Activated CD8-positive, alpha-beta memory T cell treated with anti-CD3 and anti-CD28 coated beads, Interleukin-2, amount 50 U/mL, for 4 hours (primary cell): ENCODE data around the gene MB21D2.
"Not testable (repeated sequence)": the region's sequence is repeated elsewhere in the genome, so short reads cannot be mapped to it uniquely, and the experiment has no call there.

Experiments
- DNase-seq: peaks from one replicate; pipeline ENCODE4 v3.0.0-alpha.2; 2020

Gene MB21D2

DNA sequence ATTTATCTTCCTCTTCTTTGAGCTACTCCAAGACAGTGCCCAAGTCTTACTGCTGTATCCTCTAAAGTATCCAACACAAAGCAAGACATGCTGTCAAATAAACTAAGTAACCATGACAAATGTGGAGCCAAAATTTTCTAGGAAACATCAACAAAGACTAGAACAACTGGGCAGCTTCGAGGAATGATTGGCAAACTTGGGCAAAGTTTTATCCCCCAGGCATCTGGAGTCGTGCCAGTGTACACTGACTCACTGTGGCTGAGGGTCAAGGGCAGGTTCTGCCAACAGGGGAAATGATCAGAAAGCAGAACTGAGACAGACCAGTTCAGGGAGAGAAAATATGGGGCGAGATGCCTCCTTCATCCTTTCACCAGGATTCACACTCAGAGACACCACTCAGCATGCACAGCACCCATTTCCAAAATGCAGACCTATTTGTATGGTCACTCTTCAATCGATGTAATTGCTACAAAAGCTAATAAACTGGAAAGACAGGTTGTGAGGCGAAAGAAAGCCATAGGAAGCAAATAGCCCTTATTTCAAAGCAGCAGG is 65.8 kb downstream of the MB21D2 start:
- DNase-seq: no peak

DNA sequence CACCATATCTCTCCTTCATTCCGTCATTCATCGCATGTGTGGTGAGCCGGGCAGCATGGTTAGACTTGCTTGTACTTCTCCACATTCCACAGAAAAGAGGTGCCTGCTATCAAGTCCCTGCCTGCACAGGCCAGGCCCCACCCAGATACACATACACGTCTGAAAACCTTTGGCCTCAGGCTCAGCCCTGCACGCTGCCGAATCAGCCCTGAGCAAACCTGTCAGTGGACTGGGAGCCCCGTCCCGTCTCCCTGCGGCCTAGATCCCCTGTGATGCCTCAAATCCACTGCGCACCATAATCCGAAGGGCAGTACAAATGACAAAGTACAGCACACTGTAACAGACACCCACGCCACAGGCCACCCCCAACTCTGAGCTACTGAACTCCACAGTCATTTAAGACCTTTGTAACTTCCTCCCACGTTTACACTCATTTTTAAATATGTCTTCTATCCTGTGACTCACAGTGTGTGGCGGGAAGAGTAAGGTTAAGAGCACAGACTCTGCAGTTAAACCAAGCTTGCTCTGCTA is 67.1 kb downstream of the MB21D2 start:
- DNase-seq: no peak

DNA sequence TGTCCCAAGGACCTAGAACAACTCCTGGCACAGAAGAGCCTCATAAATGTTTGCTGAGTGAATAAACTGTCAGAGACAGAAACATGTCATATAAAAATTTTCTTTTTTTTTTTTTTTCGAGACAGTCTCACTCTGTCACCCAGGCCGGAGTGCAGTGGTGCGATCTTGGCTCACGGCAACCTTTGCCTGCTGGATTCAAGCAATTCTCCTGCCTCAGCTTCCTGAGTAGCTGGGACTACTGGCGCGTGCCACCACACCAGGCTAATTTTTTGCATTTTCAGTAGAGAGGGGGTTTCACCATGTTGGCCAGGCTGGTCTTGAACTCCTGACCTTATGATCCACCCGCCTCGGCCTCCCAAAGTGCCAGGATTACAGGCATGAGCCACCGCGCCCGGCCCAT is 67.8 kb downstream of the MB21D2 start:
- not testable (repeated sequence) for DNase-seq

DNA sequence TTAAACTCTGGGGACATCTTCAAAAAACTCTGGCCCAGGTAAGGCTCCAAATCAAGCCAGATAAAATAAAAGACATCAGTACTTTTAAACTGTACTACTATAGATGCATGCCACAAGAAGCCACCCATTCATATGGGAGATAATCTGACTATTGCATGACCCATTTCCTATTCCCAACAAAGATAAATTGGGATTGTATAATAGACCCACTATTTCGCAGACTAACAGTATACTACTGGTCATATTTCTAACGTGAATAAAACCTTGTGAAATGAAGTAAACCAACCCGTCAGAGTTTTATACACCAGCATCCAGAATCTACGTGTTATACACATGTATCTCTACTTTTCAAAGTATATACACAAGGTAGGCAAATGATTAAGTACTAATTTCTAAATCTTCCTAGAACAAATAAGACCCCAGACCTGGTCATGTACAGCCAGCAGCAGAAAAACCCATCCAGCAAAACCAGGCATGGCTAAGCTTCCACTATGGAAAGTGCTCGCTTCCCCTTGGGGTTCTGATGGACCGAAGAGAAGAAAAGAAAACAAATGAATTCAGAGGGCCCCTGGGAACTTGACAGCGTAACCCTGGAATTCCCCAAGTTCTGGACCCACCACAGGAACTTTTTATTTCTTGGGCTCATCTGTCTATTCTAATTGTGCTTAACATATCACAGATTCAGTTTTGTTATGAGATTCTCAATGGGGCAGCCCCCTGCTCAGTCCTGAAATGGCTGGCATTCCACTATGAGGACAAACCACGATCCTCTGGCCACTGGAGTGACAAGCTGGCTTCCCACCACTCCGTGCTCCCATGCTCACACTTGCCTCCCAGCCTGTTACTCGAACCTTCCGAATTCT is 69.1 kb downstream of the MB21D2 start:
- DNase-seq: no peak

DNA sequence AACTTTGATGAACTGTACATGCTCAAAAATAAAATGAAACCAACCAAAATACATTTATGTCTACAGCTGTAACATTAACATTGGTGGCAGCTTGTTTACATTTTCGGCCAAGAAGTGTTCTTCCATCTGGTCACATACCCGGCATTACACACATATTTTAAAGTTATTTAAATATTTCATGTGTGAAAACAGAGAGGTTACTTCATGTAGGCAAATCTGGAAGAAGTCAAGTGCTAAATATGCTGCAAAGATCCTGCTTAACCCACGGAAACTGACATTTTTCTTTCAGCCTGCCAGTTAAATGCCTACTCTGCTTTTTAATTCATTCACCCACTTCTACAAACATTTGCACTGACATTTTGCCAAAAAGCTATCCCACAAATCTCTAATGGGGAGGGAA is 69.7 kb downstream of the MB21D2 start:
- no peak for DNase-seq

DNA sequence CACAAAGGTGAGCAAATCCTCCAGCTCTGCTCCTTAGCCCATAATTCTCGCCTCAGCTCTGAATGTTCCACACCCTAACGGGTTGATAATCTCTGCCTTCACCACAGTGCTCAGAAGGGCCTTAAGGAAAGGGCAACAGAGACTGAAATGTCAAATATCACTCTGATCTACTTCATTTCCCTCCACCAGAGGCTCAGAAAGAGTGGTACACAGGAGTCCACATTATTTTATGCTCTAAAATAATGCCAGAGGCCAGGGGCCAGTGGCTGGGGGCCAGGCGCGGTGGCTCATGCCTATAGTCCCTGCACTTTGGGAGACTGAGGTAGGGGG is 72.2 kb downstream of the MB21D2 start:
- DNase-seq: no peak

DNA sequence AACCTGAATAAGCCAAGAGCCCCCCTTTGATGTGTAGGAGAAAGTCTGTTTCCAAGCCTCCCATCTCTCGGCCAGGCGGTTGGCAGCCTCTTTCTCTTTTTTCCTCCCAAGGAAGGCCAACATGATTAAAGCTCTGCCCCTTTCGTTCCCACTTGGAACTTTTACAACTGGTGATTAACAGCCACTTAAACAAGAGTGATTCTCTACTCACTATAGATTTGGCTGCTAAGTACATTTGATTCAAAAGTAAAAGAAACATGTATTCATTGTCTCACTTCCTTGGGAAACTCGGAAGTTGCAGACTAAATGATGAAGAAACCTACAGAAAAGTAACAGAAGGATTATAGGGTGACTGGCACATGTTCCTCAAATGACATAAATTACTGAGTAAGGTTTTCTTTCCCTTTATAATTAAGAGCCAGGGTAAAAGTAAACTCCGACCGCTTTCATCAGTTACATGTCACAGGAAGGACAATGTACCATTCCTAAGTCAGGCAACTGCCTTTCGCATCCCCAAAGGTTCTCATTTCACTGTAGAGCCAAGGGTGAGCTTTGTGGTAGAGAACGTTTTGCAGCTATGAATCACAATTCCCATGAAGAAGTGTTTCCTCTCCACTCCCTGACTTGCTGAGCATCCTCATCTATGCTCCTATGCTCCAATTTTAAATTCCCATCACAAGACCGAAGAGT is 72.7 kb downstream of the MB21D2 start:
- DNase-seq: no peak

DNA sequence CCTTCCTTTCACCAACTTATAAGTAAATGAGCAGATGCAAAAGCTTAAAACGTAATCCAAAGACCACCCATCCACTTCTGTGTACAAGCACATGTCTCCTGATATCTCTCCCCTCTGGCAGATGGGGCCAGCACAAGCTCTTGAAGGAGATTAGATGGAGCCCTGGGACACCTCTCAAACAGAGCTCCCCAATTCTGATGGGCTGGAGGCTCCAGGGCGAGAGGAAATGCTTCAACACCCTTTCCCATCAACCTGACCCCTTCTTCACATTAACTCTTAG is 73.2 kb downstream of the MB21D2 start:
- no peak for DNase-seq

DNA sequence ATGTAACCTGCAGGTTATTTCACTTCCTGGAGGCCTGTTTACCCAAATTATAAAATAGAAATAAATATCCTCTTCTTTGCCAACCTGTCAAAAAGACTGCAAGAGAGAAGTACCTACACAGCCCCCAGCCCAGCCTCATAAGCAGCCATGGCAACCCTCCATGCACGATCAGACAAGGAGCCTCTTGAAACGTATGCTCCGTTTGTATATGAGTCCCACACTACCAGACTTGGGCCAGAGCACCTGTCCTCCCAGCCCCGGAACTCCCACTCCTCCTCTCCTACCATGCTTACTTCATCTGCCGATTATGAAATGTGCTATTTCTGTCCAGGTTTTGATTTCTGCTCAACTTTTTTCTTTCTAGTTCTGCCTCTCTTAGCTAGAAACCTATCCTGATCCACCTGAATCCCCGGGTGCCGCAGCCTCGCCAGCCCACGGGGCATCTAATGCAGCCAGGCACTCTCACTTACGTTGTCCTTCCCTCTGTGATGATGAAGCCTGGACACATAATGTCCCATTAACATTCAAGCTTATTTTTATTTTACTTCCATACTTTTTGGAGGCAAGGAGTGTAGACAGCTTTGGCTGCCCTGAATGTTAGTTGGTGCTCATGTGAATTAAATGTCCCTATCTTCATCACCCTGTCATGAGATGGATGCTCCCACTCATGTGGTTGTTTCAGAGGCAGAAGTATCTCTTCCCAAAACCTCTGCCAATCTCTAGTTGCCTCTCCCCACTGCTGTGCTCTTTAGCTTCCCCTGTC is 73.8 kb downstream of the MB21D2 start:
- DNase-seq: no peak

DNA sequence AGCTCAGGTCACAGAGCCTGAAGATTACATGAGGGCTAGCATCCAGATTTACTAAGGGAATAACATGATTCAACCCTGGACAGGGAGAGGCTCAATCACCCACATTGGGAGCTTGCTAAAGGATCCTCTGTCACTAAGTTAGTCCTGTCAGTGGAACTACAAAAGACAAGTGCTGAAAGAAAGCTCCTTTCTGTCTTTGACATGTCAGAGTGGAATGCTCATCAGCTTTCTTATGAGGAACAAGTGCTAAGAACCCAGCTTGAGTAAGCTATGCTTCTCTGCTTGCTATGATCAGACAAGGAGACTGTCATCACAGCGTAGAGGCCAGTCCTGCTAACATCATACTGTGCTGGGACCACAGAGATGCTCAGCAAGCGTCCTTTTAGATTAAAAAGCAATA is 74.5 kb downstream of the MB21D2 start:
- no peak for DNase-seq

DNA sequence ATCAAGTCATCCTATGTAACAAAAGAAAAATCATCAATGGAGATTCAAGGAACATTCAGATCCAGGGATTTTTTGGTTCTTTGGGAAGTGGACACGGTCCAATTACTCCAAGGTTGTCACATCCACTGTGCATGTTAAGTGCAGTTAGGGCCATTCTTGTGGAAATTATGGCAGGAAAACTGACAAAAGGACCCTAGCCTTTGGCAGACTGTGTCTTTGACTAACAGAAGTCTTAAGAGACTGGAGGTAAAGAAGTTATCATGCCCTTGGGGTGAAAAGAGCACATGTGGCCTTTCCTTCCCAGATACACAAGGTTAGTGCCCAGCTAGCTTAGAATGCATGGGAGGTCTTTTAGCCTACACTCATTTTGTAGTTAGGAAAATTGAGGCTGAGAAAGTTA is 74.9 kb downstream of the MB21D2 start:
- no peak for DNase-seq

DNA sequence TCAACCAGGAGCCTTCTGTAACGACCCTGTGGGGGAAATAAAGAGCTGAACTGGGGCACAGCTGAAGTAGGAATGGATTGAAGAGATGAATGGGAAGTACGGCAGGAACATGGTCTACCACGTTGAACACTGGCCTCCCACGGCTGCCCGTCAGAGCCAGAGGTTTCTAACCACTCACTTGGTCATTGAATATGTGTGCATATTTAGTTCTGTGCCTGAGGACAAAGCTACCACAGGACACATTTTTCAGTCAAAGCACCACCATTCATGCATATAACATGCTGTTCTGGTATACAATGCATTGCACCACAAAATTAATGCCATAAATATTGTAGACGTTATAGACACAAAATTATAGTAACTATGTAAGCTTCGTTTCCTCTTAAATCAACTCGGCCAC is 75.5 kb downstream of the MB21D2 start:
- DNase-seq: no peak

DNA sequence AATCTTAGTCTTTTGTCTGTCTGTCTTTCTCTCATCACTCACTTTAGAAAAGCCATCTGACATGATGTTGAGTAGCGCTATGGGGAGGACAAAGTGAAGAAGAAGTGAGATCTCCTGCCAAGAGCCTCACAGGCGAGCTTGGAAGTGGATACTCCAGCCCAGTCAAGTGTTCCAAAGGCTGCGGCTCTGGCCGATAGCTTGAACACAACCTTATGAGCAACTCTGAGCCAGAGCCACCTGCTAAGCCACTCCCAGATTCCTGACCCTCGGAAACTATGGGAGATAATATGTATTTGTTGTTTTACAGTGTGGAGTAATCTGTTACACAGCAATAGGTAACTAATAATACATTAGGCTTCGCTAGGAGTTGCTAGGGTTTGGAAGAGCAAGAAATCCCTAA is 76.2 kb downstream of the MB21D2 start:
- DNase-seq: no peak

DNA sequence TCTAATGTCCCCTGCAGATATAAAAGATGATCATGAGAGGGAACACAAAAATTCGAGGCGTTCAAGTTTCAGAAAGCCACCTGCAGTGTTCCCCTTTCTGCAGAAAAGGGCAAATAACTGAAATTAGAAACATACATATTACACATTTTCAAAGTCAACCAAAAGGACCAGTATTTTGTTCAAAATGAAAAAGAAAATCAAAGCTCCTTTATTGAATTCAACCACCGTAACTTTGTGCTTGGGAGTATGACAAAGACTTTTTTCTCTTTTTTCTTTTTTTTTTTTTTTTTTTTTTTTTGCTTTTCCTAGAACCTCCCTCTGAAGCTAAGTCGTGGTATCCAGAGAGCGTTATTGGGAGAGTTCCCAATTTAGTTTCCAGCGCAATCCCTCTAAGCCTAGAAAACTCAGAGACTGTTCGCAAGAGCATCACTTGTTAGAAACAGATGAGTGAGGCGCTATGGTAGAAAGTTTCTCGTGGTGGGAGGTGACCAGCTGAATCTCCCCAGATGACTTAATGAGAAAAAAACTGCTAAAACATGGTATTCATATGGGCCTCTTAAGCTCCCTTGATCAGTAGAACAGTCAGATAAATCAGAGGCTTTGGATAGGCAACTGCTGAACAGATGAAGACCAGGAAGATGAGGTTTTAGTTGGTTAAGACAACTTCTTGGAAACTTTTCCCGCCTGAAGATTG is 77.4 kb downstream of the MB21D2 start:
- no peak for DNase-seq

DNA sequence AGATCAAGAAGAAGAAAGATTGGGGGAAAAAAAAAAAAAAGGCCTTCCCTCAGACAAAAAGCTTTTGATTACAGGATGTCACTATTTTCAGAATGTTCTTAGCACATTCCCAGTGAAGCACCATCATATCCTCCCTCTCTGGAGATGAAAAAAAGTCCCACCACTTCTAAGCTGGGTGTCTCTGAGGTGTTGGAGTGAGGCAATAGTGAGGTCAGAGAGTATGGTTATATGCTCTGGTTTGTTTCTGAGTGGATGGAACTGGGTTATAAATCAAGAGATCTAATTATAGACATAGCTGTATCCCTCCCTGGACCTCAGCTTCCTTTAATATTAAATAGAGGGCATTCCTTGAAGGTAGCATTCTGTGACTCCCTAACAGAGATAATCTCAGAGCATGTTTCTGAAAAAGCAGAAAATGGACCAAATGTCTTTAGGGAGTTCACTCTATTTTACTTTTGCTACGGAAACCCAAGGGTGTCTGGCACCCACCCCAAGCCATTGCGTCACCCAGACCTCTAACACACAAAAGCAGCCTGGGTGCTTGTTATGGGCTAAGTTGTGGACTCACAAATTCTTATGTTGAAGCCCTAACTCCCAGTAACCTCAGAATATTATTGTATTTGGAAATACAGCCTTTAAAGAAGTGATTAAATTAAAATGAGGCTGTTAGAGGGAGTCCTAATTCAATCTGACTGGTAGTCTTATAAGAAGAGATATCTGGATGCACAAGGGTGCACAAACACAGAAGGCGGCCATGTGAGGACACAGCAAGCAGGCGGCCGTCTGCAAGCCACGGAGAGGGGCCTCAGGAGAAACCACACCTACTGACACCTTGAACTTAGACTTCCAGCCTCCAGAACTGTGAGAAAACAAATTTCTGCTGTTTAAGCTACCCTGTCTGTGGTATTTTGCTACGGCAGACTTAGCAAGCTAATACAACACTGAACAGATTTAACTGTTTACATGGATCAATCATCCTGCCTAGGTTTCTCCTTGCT is 81.5 kb downstream of the MB21D2 start:
- no peak for DNase-seq

DNA sequence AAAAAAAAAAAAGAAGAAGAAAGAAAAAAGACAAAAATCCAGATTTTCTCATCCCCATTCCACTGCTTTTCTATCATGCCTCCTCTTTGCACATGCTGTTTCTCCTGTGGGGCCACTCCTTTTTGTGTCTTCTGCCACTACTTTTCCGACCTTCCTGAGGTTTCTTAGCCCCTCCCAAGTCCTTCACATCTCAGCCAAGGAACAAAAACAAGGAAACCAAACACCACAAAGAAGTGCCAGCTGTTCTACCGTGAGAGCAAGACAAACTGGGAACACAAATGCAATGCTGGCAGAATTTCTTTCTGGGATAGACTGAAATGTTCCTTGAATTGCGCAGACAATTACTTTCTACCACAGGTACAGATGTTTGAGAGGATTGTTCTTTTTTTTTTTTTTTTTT is 83.2 kb downstream of the MB21D2 start:
- DNase-seq: no peak

DNA sequence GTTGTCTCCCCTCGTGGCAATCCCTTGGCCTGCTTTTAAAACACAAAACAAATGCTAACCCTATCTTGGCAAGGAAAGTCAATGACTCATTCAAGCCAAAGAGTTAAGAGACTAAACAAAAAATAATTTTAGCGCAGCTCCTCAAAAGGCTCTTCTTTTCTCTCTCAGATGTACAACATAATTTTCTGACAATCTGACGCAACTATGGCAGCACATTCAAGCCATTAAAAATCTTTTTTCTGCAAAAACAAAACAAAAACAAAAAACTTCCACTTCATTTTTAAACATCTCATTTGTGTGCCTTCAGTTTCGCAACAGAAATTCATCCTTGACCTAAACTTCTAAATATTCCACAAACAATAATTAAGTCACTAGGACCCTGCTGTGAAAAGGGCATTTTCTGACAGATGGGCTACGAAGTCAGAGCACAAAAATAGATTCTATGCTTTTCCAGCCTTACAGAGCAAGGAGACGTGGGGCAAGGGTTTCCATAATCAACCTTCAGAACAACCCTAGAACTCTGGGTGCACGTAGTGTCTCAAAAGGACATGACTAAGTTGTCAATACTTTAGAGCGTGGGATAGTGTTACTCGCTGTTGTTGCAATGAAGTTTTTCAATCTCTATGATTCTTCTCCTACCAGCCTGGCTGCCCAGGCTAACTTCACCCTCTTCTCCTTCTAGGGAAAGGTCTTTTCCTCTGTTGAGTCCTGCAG is 84.3 kb downstream of the MB21D2 start:
- no peak for DNase-seq

DNA sequence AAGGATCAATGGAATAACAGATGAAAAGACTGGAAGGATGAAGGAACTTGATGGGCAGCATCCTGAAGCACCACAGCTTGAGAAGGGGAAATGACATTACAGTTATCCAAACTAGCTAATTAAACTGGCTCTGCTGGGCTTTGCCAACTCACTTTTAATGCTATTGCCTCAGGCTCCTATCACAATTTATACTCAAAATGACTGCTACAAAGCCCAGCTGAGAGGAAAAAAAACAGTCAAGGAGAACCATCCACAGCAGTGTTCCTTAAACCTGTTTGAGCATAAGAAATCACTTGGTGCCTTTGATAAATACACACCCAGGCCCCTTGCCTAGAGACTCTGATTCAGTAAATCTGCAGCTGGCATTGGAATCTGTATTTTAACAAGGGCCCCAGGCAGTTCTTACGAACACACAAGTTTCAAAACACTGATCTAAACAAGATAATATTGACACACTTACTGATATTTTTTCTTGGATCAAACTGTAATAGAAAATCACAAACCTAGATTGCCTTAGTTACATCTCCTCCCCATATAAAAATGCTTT is 85.8 kb downstream of the MB21D2 start:
- DNase-seq: no peak

DNA sequence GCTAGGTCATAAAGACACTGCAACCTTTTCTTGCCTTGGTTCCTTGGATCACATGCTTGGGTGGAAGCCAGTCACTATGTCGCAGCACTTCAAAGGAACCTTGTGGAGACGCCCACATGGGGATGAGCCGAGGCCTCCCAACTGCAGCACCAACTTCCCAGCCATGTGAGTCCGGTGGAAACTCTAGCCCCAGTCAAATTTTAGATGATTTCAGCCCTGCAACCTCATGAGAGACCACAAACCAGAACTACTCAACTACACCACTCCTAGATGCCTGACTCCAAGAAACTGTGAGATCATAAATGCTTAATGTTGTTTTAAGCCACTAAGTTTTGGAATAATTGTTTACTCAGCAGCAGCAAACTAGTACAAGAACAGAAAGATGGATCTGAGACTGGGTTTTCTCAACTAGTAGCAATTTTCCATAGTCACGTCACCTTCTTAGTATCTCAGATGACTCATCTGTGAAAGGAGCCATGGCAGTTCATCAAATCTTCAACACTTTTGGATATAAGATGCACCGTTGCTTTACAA is 86.5 kb downstream of the MB21D2 start:
- DNase-seq: no peak
